GM12874 (cell line): ENCODE data around the gene L3MBTL1.

Experiments used
- CTCF ChIP-seq: IDR thresholded peaks from 2 replicates; pipeline ENCODE4 v1.5.1; 2011; ENCODE audit warnings: low read depth, mild to moderate bottlenecking, control low read depth, low read length, moderate library complexity; ENCODE audit not compliant: insufficient read depth

Gene L3MBTL1

GRCh38 chr20:43576108-43576507, 68.6 kb downstream of the L3MBTL1 start:
- no peak for TF ChIP-seq CTCF

- no peak for TF ChIP-seq CTCF
Measured at GRCh38 chr20:43579861-43580793, 72.6 kb downstream of the L3MBTL1 start.

- TF ChIP-seq CTCF = no peak
Measured at GRCh38 chr20:43583133-43583864, 75.8 kb downstream of the L3MBTL1 start.

- no peak for TF ChIP-seq CTCF
Measured at GRCh38 chr20:43583982-43584432, 76.5 kb downstream of the L3MBTL1 start.

- no peak for TF ChIP-seq CTCF
Measured at GRCh38 chr20:43584448-43585136, 77.1 kb downstream of the L3MBTL1 start.

- TF ChIP-seq CTCF = no peak
Measured at GRCh38 chr20:43586641-43587040, 79.1 kb downstream of the L3MBTL1 start.

GRCh38 chr20:43590036-43590391, 82.5 kb downstream of the L3MBTL1 start:
- no peak for TF ChIP-seq CTCF
